Epithelial cell of proximal tubule (primary cell): ENCODE measurements around the gene TBX4. TPM values are rescaled to one million over a fixed set of nuclear protein-coding genes. Genes with fewer than 3 reads are reported as not detected.
A peak's percentile ranks its signal among the peaks of the same experiment; 100 is the strongest.

Source experiments
- DNase-seq: peaks from one replicate; pipeline ENCODE4 v3.0.0-alpha.2; 2011; ENCODE audit warnings: low read depth
- H3K4me3 ChIP-seq: 2 replicates; pipeline ENCODE4 v1.5.1; 2011; ENCODE audit warnings: low read depth, mild to moderate bottlenecking, low read length
- CTCF ChIP-seq: conservative IDR thresholded peaks from 2 replicates; pipeline ENCODE4 v1.5.1; 2012; ENCODE audit warnings: low read depth, mild to moderate bottlenecking, low read length
- total RNA-seq: library from RNA; depleted of rRNA; stranded (reverse); fragments of >200 nt; gene quantifications from 2 replicates; pipeline ENCODE4 v1.2.3, GENCODE V29; 2015

The TBX4 gene
- total RNA-seq, 1 donor from 2014 or later = not detected

- no peak overlapping the region for H3K4me3 ChIP-seq
- TF ChIP-seq CTCF = no peak
- DNase-seq = no peak
Observed at GRCh38 chr17:61498042-61498994, 46.1 kb downstream of the TBX4 start.

- TF ChIP-seq CTCF = no peak
- no peak for DNase-seq
- H3K4me3 ChIP-seq = no peak overlapping the region
Observed at GRCh38 chr17:61499632-61500031, 47.4 kb downstream of the TBX4 start.

GRCh38 chr17:61500287-61500686 is 48.1 kb downstream of the TBX4 start:
- H3K4me3 ChIP-seq = no peak overlapping the region
- DNase-seq = no peak
- TF ChIP-seq CTCF = no peak

GRCh38 chr17:61502292-61502691 is 50.1 kb downstream of the TBX4 start:
- H3K4me3 ChIP-seq = no peak overlapping the region
- no peak for TF ChIP-seq CTCF
- DNase-seq = no peak

- H3K4me3 ChIP-seq = no peak overlapping the region
- TF ChIP-seq CTCF = no peak
- no peak for DNase-seq
Observed at GRCh38 chr17:61503961-61504360, 51.7 kb downstream of the TBX4 start.

- TF ChIP-seq CTCF = no peak
- DNase-seq = peak; percentile 77
- no peak overlapping the region for H3K4me3 ChIP-seq
Observed at GRCh38 chr17:61504697-61505096, 52.5 kb downstream of the TBX4 start.
